GM12891 (cell line): ENCODE measurements around the gene TNKS2.

Experiments used
- POLR2A ChIP-seq: IDR thresholded peaks from 2 replicates; pipeline ENCODE4 v1.6.1; 2011; ENCODE audit warnings: low read depth, low read length, control low read depth
- POLR2AphosphoS5 ChIP-seq: IDR thresholded peaks from 2 replicates; pipeline ENCODE4 v1.6.1; 2011; ENCODE audit warnings: low read depth, low read length, control low read depth
- SPI1 ChIP-seq: IDR thresholded peaks from 2 replicates; pipeline ENCODE4 v1.6.1; 2011; ENCODE audit warnings: low read depth, low read length, control low read depth
- TAF1 ChIP-seq: IDR thresholded peaks from 2 replicates; pipeline ENCODE4 v1.6.1; 2011; ENCODE audit warnings: low read depth, low read length, control low read depth

GRCh38 chr10:91875156-91875555 lies 76.9 kb downstream of the TNKS2 start:
- no peak for TF ChIP-seq POLR2A
- TF ChIP-seq POLR2AphosphoS5, result no peak
- no peak for TF ChIP-seq TAF1
- no peak for TF ChIP-seq SPI1
